ENCODE measurements around the gene PYDC2. TPM values are rescaled to one million over a fixed set of nuclear protein-coding genes. Genes with fewer than 3 reads are reported as not detected.

The PYDC2 gene
- total RNA-seq, 1 experiment from 2014 or later, result not detected

DNA sequence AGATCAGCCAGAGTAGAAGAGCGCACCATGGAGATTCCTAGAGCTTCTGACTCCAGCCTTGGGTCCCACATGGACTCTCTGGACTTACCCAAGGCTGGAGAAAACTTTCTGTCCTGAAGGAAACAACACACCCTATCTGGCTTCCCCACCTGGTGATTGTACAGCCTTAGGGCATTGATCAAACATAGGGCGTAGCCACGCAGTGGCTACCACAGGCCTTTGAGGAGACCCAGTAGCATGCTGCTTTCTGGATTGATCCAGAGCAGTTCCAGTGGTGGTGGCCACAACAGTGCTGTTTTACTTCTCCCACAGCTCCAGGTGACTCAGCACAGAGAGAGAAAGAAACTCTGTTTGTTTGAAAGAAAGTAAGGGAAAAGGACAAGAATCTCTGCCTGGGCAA, 23.5 kb downstream of the PYDC2 start:
- Mint-ChIP-seq H3K9me3 (peaks cover 13 to 16% of the 10 kb centered on the region in 2 experiments; a peak in 4 of 5 replicates), H3K27ac (no peak overlapping the region), H3K4me3 (no peak overlapping the region), H3K27me3 (ENCODE audit: low read depth) (no peaks in the 10 kb centered on the region; the same call in 1 of the 2 replicates), H3K36me3 (ENCODE audit: insufficient read depth in 1 of 3, low read depth in 3 of 3) (peaks cover 4 to 20% (median 6%) of the 10 kb centered on the region in 3 experiments; a peak in 6 of 7 replicates), H3K4me1 (no peaks in the 10 kb centered on the region)
- no peaks in the 10 kb centered on the region for H3K9me3 ChIP-seq (ENCODE audit: control insufficient read depth, low read depth, low read length)
- H3K56ac ChIP-seq (ENCODE audit: insufficient read length, low read depth, low read length), result no peak overlapping the region
- no peaks in the 10 kb centered on the region for H3K79me1 ChIP-seq (ENCODE audit: insufficient read depth, low read depth, low read length, poor library complexity, severe bottlenecking)
- DNase-seq, result no peak
- no peak overlapping the region for H3K4ac ChIP-seq (ENCODE audit: low read depth, low read length)
- H2BK15ac ChIP-seq (ENCODE audit: low read depth, low read length), result no peak overlapping the region
- H2BK12ac ChIP-seq (ENCODE audit: insufficient read length, low read depth, low read length), result no peak overlapping the region
- H4K5ac ChIP-seq (ENCODE audit: insufficient read length, low read depth, low read length), result no peak overlapping the region
- no peaks in the 10 kb centered on the region for H3K27me3 ChIP-seq (ENCODE audit: insufficient read depth, low read length)
- H3K79me2 ChIP-seq (ENCODE audit: insufficient read depth, low read length), result no peaks in the 10 kb centered on the region
- H2AK5ac ChIP-seq (ENCODE audit: insufficient read length, low read length), result no peak overlapping the region
- H3T11ph ChIP-seq (ENCODE audit: low read length), result no peak overlapping the region
- H3K23me2 ChIP-seq (ENCODE audit: insufficient read length, low read depth, low read length, poor library complexity, severe bottlenecking), result no peaks in the 10 kb centered on the region
- no peak overlapping the region for H3K18ac ChIP-seq (ENCODE audit: insufficient read length, low read depth, low read length)
- no peak overlapping the region for H2BK120ac ChIP-seq (ENCODE audit: low read depth, low read length, poor library complexity, severe bottlenecking)
- no peak overlapping the region for H2BK5ac ChIP-seq (ENCODE audit: insufficient read length, low read length)
- H3K9ac ChIP-seq (ENCODE audit: extremely low read depth, insufficient read length, low read length), result no peak overlapping the region
- no peak overlapping the region for H2BK20ac ChIP-seq (ENCODE audit: low read depth, low read length, poor library complexity, severe bottlenecking)
- H3K14ac ChIP-seq (ENCODE audit: insufficient read depth, low read length), result no peak overlapping the region
- no CpG with 5 or more reads among the region's 3 CpGs for WGBS (ENCODE audit: extremely low coverage, insufficient read length, low lambda C conversion rate)
- no peak overlapping the region for H2AFZ ChIP-seq (ENCODE audit: low read length)
- H4K8ac ChIP-seq (replicated peaks; ENCODE audit: insufficient read length, low read depth, low read length), result no peak overlapping the region
- H3K23ac ChIP-seq (ENCODE audit: insufficient read length, low read depth, low read length), result no peak overlapping the region
- no peak overlapping the region for H3K4me2 ChIP-seq (ENCODE audit: insufficient read depth, insufficient read length, low read length)
- no peaks in the 10 kb centered on the region for H3K4me1 ChIP-seq (ENCODE audit: insufficient read depth, low read length)
- no peak overlapping the region for H3K27ac ChIP-seq (ENCODE audit: insufficient read length, low read depth, low read length)
- H4K91ac ChIP-seq (ENCODE audit: insufficient read length, low read depth, low read length), result no peak overlapping the region
- no peaks in the 10 kb centered on the region for H4K20me1 ChIP-seq (ENCODE audit: control insufficient read depth, insufficient read depth, insufficient read length)
- TF ChIP-seq, protein P1, sequence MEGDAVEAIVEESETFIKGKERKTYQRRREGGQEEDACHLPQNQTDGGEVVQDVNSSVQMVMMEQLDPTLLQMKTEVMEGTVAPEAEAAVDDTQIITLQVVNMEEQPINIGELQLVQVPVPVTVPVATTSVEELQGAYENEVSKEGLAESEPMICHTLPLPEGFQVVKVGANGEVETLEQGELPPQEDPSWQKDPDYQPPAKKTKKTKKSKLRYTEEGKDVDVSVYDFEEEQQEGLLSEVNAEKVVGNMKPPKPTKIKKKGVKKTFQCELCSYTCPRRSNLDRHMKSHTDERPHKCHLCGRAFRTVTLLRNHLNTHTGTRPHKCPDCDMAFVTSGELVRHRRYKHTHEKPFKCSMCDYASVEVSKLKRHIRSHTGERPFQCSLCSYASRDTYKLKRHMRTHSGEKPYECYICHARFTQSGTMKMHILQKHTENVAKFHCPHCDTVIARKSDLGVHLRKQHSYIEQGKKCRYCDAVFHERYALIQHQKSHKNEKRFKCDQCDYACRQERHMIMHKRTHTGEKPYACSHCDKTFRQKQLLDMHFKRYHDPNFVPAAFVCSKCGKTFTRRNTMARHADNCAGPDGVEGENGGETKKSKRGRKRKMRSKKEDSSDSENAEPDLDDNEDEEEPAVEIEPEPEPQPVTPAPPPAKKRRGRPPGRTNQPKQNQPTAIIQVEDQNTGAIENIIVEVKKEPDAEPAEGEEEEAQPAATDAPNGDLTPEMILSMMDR (conservative IDR thresholded peaks at IDR 0.05), result no peak
